ENCODE data around the gene SWT1. TPM values are rescaled to one million over a fixed set of nuclear protein-coding genes. Genes with fewer than 3 reads are reported as not detected.

Gene SWT1
- total RNA-seq, 1 donor, result 6.9 TPM

GRCh38 chr1:185157599-185158412 is 839 bp downstream of the SWT1 start:
- Histone ChIP-seq H3K9me3 (ENCODE audit: low read depth, low read length) (no peaks in the 10 kb centered on the region), H3K79me2 (ENCODE audit: insufficient read depth, low read length) (peaks cover 30% of the 10 kb centered on the region), H3K4me1 (ENCODE audit: insufficient read depth, low read length) (peaks cover 16% of the 10 kb centered on the region), H3K36me3 (ENCODE audit: insufficient read depth, low read length) (no peaks in the 10 kb centered on the region), H4K20me1 (ENCODE audit: insufficient read depth, low read length) (no peaks in the 10 kb centered on the region), H3K4me2 (ENCODE audit: insufficient read depth, low read length) (peak overlapping the region; percentile 91), H3K27me3 (ENCODE audit: insufficient read depth, low read length) (no peaks in the 10 kb centered on the region), H2AFZ (ENCODE audit: low read length) (peak overlapping the region; percentile 97), H3K4me3 (ENCODE audit: insufficient read depth, low read length) (peak overlapping the region; percentile 91), H3K27ac (ENCODE audit: low read depth, low read length) (peak overlapping the region; percentile 95)
- TF ChIP-seq CTCF (IDR thresholded peaks at IDR 0.05; ENCODE audit: extremely low read depth, low read depth, low read length), result no peak
- no peak for DNase-seq (ENCODE audit: insufficient read length, low spot score, missing footprints)

GRCh38 chr1:185158800-185159199 is 1.8 kb downstream of the SWT1 start:
- no peak overlapping the region for H3K4me2 ChIP-seq (ENCODE audit: insufficient read depth, low read length)
- no peak overlapping the region for H3K4me3 ChIP-seq (ENCODE audit: insufficient read depth, low read length)
- no peak for DNase-seq (ENCODE audit: insufficient read length, low spot score, missing footprints)
- H3K27ac ChIP-seq (ENCODE audit: low read depth, low read length), result no peak overlapping the region
- H3K79me2 ChIP-seq (ENCODE audit: insufficient read depth, low read length), result peaks cover 30% of the 10 kb centered on the region
- no peak overlapping the region for H2AFZ ChIP-seq (ENCODE audit: low read length)
- H4K20me1 ChIP-seq (ENCODE audit: insufficient read depth, low read length), result no peaks in the 10 kb centered on the region
- H3K4me1 ChIP-seq (ENCODE audit: insufficient read depth, low read length), result peaks cover 16% of the 10 kb centered on the region
- H3K36me3 ChIP-seq (ENCODE audit: insufficient read depth, low read length), result no peaks in the 10 kb centered on the region
- TF ChIP-seq CTCF (IDR thresholded peaks at IDR 0.05; ENCODE audit: extremely low read depth, low read depth, low read length), result no peak
- no peaks in the 10 kb centered on the region for H3K27me3 ChIP-seq (ENCODE audit: insufficient read depth, low read length)
- no peaks in the 10 kb centered on the region for H3K9me3 ChIP-seq (ENCODE audit: low read depth, low read length)

GRCh38 chr1:185159966-185160365 is 3.0 kb downstream of the SWT1 start:
- no peak for DNase-seq (ENCODE audit: insufficient read length, low spot score, missing footprints)

More at GRCh38 chr1:185159966-185160365, 3.0 kb downstream of the SWT1 start:
- Histone ChIP-seq H3K79me2 (ENCODE audit: insufficient read depth, low read length) (peaks cover 24% of the 10 kb centered on the region), H3K27me3 (ENCODE audit: insufficient read depth, low read length) (no peaks in the 10 kb centered on the region), H4K20me1 (ENCODE audit: insufficient read depth, low read length) (no peaks in the 10 kb centered on the region), H2AFZ (ENCODE audit: low read length) (no peak overlapping the region), H3K36me3 (ENCODE audit: insufficient read depth, low read length) (no peaks in the 10 kb centered on the region), H3K4me3 (ENCODE audit: insufficient read depth, low read length) (no peak overlapping the region), H3K27ac (ENCODE audit: low read depth, low read length) (no peak overlapping the region), H3K9me3 (ENCODE audit: low read depth, low read length) (no peaks in the 10 kb centered on the region), H3K4me2 (ENCODE audit: insufficient read depth, low read length) (peak overlapping the region; percentile 33), H3K4me1 (ENCODE audit: insufficient read depth, low read length) (peaks cover 10% of the 10 kb centered on the region)
- TF ChIP-seq CTCF (IDR thresholded peaks at IDR 0.05; ENCODE audit: extremely low read depth, low read depth, low read length), result no peak
